Measurements from ENCODE around the gene TENM3. TPM values are rescaled to one million over a fixed set of nuclear protein-coding genes. Genes with fewer than 3 reads are reported as not detected.

TENM3 gene
- polyA plus RNA-seq, 1 experiment = 9.2 TPM

GRCh38 chr4:182219411-182220056 is 23.7 kb upstream of the TENM3 start:
- POLR2A ChIA-PET = no interaction called here
- TF ChIP-seq, protein P1, sequence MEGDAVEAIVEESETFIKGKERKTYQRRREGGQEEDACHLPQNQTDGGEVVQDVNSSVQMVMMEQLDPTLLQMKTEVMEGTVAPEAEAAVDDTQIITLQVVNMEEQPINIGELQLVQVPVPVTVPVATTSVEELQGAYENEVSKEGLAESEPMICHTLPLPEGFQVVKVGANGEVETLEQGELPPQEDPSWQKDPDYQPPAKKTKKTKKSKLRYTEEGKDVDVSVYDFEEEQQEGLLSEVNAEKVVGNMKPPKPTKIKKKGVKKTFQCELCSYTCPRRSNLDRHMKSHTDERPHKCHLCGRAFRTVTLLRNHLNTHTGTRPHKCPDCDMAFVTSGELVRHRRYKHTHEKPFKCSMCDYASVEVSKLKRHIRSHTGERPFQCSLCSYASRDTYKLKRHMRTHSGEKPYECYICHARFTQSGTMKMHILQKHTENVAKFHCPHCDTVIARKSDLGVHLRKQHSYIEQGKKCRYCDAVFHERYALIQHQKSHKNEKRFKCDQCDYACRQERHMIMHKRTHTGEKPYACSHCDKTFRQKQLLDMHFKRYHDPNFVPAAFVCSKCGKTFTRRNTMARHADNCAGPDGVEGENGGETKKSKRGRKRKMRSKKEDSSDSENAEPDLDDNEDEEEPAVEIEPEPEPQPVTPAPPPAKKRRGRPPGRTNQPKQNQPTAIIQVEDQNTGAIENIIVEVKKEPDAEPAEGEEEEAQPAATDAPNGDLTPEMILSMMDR (IDR thresholded peaks at IDR 0.05; ENCODE audit: insufficient read depth, low read depth, low read length) = no peak
- DNase-seq (ENCODE audit: low read depth) = no peak
- H3K27me3 ChIP-seq (ENCODE audit: control insufficient read depth, insufficient read depth, low read length) = no peaks in the 10 kb centered on the region
- no peak overlapping the region for H3K4me3 ChIP-seq (ENCODE audit: low read depth, low read length)
- no peaks in the 10 kb centered on the region for H3K36me3 ChIP-seq (ENCODE audit: control insufficient read depth, insufficient read depth, low read length)
- CTCF ChIA-PET = interaction anchor here (1.2 kb wide), 1 partner anchor 83 kb away, joined by 3 read pairs; no protein-coding TSS in a partner anchor

- ChIA-PET CTCF (no interaction called here), POLR2A (no interaction called here)
- TF ChIP-seq, protein P1 (IDR thresholded peaks at IDR 0.05; ENCODE audit: insufficient read depth, low read depth, low read length) = no peak
- Histone ChIP-seq H3K4me3 (ENCODE audit: low read depth, low read length) (no peak overlapping the region), H3K27me3 (ENCODE audit: control insufficient read depth, insufficient read depth, low read length) (no peaks in the 10 kb centered on the region), H3K36me3 (ENCODE audit: control insufficient read depth, insufficient read depth, low read length) (no peaks in the 10 kb centered on the region)
- DNase-seq (ENCODE audit: low read depth) = no peak
Measured at GRCh38 chr4:182221987-182222386, 21.2 kb upstream of the TENM3 start.

GRCh38 chr4:182222766-182223165 is 20.4 kb upstream of the TENM3 start:
- POLR2A ChIA-PET = no interaction called here
- DNase-seq (ENCODE audit: low read depth) = no peak
- Histone ChIP-seq H3K36me3 (ENCODE audit: control insufficient read depth, insufficient read depth, low read length) (no peaks in the 10 kb centered on the region), H3K4me3 (ENCODE audit: low read depth, low read length) (no peak overlapping the region), H3K27me3 (ENCODE audit: control insufficient read depth, insufficient read depth, low read length) (no peaks in the 10 kb centered on the region)
- TF ChIP-seq, protein P1 (IDR thresholded peaks at IDR 0.05; ENCODE audit: insufficient read depth, low read depth, low read length) = no peak
- CTCF ChIA-PET = no interaction called here

GRCh38 chr4:182223708-182224107 is 19.5 kb upstream of the TENM3 start:
- ChIA-PET POLR2A (no interaction called here), CTCF (no interaction called here)
- TF ChIP-seq, protein P1 (IDR thresholded peaks at IDR 0.05; ENCODE audit: insufficient read depth, low read depth, low read length) = no peak
- no peaks in the 10 kb centered on the region for H3K36me3 ChIP-seq (ENCODE audit: control insufficient read depth, insufficient read depth, low read length)
- H3K27me3 ChIP-seq (ENCODE audit: control insufficient read depth, insufficient read depth, low read length) = no peaks in the 10 kb centered on the region
- no peak overlapping the region for H3K4me3 ChIP-seq (ENCODE audit: low read depth, low read length)
- no peak for DNase-seq (ENCODE audit: low read depth)

GRCh38 chr4:182224192-182224850 is 18.9 kb upstream of the TENM3 start:
- no peak for DNase-seq (ENCODE audit: low read depth)
- ChIA-PET CTCF (interaction anchor here (0.7 kb wide), 1 partner anchor 111 kb away, joined by 5 read pairs; no protein-coding TSS in a partner anchor), POLR2A (no interaction called here)
- Histone ChIP-seq H3K36me3 (ENCODE audit: control insufficient read depth, insufficient read depth, low read length) (no peaks in the 10 kb centered on the region), H3K4me3 (ENCODE audit: low read depth, low read length) (no peak overlapping the region), H3K27me3 (ENCODE audit: control insufficient read depth, insufficient read depth, low read length) (no peaks in the 10 kb centered on the region)
- TF ChIP-seq, protein P1 (IDR thresholded peaks at IDR 0.05; ENCODE audit: insufficient read depth, low read depth, low read length) = no peak

Measured in BJ (cell line).